Measurements from ENCODE around the gene ALOX5.

Gene ALOX5

DNA sequence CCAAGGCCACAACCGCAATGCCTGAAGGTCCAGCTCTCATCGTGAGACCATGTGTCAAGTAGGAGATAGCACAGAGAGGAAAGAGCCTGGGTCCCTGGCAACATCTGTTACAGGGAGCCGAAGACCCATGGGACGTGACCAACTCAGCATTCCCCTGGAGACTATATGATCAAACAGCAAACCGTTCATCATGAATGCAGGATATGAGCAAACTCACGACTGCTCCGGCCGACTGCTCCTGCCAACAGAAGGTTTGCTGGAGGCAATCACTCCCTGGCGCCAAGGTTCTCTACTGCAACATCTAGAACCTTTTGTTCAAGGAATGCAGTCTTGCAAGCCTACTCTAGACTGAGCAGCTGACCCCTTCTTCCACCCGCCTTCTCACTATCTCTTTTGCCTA is 114.3 kb downstream of the ALOX5 start:
- TF ChIP-seq CTCF (IDR thresholded peaks at IDR 0.05; ENCODE audit: control insufficient read depth, insufficient read depth, low read depth, low read length, missing control alignments), result no peak
- no peak overlapping the region for H3K4me3 ChIP-seq (ENCODE audit: control insufficient read depth, low read depth, low read length)
- DNase-seq (ENCODE audit: low read depth), result no peak

- DNase-seq (ENCODE audit: low read depth), result no peak
- no peak for TF ChIP-seq CTCF (IDR thresholded peaks at IDR 0.05; ENCODE audit: control insufficient read depth, insufficient read depth, low read depth, low read length, missing control alignments)
Measured at GRCh38 chr10:45490277-45490676, 116.3 kb downstream of the ALOX5 start.

DNA sequence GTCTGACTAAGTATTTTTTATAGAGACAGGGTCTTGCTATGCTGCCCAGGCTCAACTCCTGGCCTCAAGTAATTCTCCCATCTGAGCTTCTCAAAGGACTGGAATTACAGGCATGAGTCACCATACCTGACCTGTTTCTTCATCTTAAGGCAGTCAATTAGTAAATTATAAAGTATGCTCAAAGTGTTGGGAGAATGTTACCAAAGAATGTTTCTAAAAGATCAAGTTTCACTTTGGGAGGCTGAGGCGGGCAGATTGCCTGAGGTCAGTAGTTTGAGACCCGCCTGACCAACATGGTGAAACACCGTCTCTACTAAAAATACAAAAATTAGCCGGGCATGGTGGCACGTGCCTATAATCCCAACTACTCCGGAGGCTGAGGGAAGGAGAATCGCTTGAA is 117.0 kb downstream of the ALOX5 start:
- no peak overlapping the region for H3K4me3 ChIP-seq (ENCODE audit: control insufficient read depth, low read depth, low read length)
- no peak for TF ChIP-seq CTCF (IDR thresholded peaks at IDR 0.05; ENCODE audit: control insufficient read depth, insufficient read depth, low read depth, low read length, missing control alignments)
- DNase-seq (ENCODE audit: low read depth), result no peak

More at GRCh38 chr10:45490277-45490676, 116.3 kb downstream of the ALOX5 start:
- no peak overlapping the region for H3K4me3 ChIP-seq (ENCODE audit: control insufficient read depth, low read depth, low read length)
